Measurements from ENCODE around the gene MCC.

MCC gene

DNA sequence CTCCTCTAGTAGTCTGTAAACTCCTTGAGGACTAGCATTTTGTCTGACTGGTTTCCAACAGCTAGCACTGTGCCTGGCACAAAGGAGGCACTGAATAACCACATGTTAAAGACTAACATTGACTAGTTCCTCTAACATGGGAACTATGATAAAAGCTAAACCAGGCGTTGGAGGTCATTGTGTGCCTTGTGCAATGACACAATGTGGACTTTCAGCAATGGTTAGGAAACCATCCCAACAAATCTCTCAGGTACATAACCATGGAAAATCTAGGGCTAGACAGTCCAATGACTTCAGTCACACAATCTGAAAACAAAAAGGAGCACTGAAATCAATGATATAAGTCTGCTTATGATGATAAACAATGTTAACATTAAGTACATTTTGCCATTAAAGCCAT, 311.0 kb downstream of the MCC start (continued):
- TF ChIP-seq, protein P1, sequence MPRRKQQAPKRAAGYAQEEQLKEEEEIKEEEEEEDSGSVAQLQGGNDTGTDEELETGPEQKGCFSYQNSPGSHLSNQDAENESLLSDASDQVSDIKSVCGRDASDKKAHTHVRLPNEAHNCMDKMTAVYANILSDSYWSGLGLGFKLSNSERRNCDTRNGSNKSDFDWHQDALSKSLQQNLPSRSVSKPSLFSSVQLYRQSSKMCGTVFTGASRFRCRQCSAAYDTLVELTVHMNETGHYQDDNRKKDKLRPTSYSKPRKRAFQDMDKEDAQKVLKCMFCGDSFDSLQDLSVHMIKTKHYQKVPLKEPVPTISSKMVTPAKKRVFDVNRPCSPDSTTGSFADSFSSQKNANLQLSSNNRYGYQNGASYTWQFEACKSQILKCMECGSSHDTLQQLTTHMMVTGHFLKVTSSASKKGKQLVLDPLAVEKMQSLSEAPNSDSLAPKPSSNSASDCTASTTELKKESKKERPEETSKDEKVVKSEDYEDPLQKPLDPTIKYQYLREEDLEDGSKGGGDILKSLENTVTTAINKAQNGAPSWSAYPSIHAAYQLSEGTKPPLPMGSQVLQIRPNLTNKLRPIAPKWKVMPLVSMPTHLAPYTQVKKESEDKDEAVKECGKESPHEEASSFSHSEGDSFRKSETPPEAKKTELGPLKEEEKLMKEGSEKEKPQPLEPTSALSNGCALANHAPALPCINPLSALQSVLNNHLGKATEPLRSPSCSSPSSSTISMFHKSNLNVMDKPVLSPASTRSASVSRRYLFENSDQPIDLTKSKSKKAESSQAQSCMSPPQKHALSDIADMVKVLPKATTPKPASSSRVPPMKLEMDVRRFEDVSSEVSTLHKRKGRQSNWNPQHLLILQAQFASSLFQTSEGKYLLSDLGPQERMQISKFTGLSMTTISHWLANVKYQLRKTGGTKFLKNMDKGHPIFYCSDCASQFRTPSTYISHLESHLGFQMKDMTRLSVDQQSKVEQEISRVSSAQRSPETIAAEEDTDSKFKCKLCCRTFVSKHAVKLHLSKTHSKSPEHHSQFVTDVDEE (CRISPR knock-in tag; IDR thresholded peaks at IDR 0.05) = no peak
- TF ChIP-seq CSRNP3 (CRISPR knock-in tag; IDR thresholded peaks at IDR 0.05) = no peak
- no peak for TF ChIP-seq CSDC2 (CRISPR knock-in tag; IDR thresholded peaks at IDR 0.05)
- TF ChIP-seq PATZ1 (CRISPR knock-in tag; IDR thresholded peaks at IDR 0.05; ENCODE audit: borderline replicate concordance) = no peak
- no peak for TF ChIP-seq SNAI2 (CRISPR knock-in tag; IDR thresholded peaks at IDR 0.05)
- TF ChIP-seq ZFP30 (CRISPR knock-in tag; IDR thresholded peaks at IDR 0.05) = no peak
- no peak for TF ChIP-seq ZC3H10 (CRISPR knock-in tag; IDR thresholded peaks at IDR 0.05)

- TF ChIP-seq ZNF8 (CRISPR knock-in tag; IDR thresholded peaks at IDR 0.05) (no peak), CSDC2 (CRISPR knock-in tag; IDR thresholded peaks at IDR 0.05) (no peak), RARB (CRISPR knock-in tag; IDR thresholded peaks at IDR 0.05) (no peak), PPARA (CRISPR knock-in tag; IDR thresholded peaks at IDR 0.05; ENCODE audit: borderline replicate concordance) (no peak), TCF4 (CRISPR knock-in tag; IDR thresholded peaks at IDR 0.05; ENCODE audit: borderline replicate concordance) (no peak), ZFP3 (CRISPR knock-in tag; IDR thresholded peaks at IDR 0.05) (no peak), ESRRG (CRISPR knock-in tag; IDR thresholded peaks at IDR 0.05) (no peak), ZNF70 (CRISPR knock-in tag; IDR thresholded peaks at IDR 0.05) (no peak), ZC3H10 (CRISPR knock-in tag; IDR thresholded peaks at IDR 0.05) (no peak), TOX (CRISPR knock-in tag; IDR thresholded peaks at IDR 0.05; ENCODE audit: borderline replicate concordance) (no peak), PATZ1 (CRISPR knock-in tag; IDR thresholded peaks at IDR 0.05; ENCODE audit: borderline replicate concordance) (no peak), ZFP30 (CRISPR knock-in tag; IDR thresholded peaks at IDR 0.05) (no peak), GLIS3 (CRISPR knock-in tag; IDR thresholded peaks at IDR 0.05) (no peak), BACH2 (CRISPR knock-in tag; IDR thresholded peaks at IDR 0.05; ENCODE audit: borderline replicate concordance) (no peak), SNAI2 (CRISPR knock-in tag; IDR thresholded peaks at IDR 0.05) (no peak), ARNTL (CRISPR knock-in tag; IDR thresholded peaks at IDR 0.05; ENCODE audit: borderline replicate concordance, low read depth) (no peak)
- TF ChIP-seq, protein P2, sequence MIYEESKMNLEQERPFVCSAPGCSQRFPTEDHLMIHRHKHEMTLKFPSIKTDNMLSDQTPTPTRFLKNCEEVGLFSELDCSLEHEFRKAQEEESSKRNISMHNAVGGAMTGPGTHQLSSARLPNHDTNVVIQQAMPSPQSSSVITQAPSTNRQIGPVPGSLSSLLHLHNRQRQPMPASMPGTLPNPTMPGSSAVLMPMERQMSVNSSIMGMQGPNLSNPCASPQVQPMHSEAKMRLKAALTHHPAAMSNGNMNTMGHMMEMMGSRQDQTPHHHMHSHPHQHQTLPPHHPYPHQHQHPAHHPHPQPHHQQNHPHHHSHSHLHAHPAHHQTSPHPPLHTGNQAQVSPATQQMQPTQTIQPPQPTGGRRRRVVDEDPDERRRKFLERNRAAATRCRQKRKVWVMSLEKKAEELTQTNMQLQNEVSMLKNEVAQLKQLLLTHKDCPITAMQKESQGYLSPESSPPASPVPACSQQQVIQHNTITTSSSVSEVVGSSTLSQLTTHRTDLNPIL (CRISPR knock-in tag; IDR thresholded peaks at IDR 0.05; ENCODE audit: low read depth) = no peak
- TF ChIP-seq, protein P3, sequence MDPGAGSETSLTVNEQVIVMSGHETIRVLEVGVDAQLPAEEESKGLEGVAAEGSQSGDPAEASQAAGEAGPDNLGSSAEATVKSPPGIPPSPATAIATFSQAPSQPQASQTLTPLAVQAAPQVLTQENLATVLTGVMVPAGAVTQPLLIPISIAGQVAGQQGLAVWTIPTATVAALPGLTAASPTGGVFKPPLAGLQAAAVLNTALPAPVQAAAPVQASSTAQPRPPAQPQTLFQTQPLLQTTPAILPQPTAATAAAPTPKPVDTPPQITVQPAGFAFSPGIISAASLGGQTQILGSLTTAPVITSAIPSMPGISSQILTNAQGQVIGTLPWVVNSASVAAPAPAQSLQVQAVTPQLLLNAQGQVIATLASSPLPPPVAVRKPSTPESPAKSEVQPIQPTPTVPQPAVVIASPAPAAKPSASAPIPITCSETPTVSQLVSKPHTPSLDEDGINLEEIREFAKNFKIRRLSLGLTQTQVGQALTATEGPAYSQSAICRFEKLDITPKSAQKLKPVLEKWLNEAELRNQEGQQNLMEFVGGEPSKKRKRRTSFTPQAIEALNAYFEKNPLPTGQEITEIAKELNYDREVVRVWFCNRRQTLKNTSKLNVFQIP (CRISPR knock-in tag; IDR thresholded peaks at IDR 0.05; ENCODE audit: borderline replicate concordance, low read depth) = no peak
- ATAC-seq = no peak
Observed at GRCh38 chr5:113176734-113177133, 311.5 kb downstream of the MCC start.
